Measurements from ENCODE around the gene TRIM47.
"Not testable (repeated sequence)": the region's sequence is repeated elsewhere in the genome, so short reads cannot be mapped to it uniquely, and the experiment has no call there.

The TRIM47 gene

GRCh38 chr17:75892556-75893224 lies 14.3 kb upstream of the TRIM47 start:
- H3K4me3 ChIP-seq (ENCODE audit: low read depth, low read length) = no peak overlapping the region

- H3K4me3 ChIP-seq (ENCODE audit: low read depth, low read length) = no peak overlapping the region
Measured at GRCh38 chr17:75891605-75892555, 13.5 kb upstream of the TRIM47 start.

DNA sequence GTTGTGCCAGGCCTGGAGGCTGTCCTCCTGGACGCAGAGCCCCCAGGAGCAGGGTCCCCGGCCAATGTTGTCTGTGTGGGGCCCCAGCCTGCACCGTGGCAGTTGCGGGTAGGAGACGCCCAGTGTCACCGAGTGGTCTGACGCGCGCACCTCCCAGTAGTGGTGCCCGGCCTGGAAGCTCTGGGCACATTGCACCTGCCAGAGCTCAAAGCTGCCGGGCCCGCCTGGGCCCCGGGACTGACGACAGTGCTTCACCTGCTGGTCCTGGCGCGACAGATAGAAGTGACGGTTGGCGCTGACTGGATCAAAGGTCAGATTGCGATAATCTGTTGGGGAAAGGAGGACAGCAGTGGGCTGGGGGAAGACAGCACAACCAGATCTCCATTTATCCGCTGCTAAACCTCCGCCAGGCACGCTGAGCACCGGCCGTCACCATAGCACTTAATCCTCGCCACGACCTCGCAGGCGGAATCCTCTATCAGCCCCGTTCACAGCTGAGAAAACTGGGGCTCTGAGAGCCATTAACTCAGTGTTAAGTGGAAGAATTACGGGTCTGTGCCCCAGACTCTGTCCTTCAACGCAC lies 12.7 kb upstream of the TRIM47 start:
- no peak overlapping the region for H3K4me3 ChIP-seq (ENCODE audit: low read depth, low read length)

DNA sequence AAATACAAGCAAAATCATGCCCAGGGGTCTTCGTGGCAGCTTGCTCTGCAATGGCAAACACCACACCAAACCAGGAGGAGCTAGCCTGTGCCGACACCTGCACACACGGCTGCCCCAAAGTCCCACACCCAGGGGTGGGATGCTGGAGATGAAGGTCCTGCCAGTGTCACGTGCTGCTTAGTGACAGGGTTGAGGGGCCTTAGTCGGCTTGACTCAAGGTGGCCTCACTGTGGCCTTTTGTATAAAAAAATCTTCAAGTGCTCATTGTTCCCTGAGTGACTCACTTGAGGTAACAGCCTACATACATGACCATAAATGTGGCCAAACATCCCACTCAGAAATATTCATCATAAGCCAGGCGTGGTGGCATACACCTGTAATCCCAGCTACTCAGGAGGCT lies 11.1 kb upstream of the TRIM47 start:
- H3K4me3 ChIP-seq (ENCODE audit: low read depth, low read length) = no peak overlapping the region

GRCh38 chr17:75888484-75888883 lies 10.1 kb upstream of the TRIM47 start:
- no peak overlapping the region for H3K4me3 ChIP-seq (ENCODE audit: low read depth, low read length)

DNA sequence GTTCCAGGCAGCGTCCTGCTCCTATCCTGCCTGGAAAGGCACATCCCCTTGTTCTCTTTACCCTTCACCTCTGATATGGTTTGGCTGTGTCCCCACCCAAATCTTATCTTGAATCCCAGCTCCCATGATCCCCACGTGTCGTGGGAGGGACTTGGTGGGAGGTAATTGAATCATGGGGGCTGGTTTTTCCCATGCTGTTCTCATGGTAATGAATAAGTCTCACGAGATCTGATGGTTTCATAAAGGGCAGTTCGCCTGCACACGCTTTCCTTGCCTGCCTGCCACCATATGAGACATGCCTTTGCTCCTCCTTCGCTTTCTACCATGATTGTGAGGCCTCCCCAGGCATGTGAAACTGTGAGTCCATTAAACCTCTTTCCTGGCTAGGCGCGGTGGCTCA lies 7.5 kb upstream of the TRIM47 start:
- H3K4me3 ChIP-seq (ENCODE audit: low read depth, low read length) = not testable (repeated sequence)

DNA sequence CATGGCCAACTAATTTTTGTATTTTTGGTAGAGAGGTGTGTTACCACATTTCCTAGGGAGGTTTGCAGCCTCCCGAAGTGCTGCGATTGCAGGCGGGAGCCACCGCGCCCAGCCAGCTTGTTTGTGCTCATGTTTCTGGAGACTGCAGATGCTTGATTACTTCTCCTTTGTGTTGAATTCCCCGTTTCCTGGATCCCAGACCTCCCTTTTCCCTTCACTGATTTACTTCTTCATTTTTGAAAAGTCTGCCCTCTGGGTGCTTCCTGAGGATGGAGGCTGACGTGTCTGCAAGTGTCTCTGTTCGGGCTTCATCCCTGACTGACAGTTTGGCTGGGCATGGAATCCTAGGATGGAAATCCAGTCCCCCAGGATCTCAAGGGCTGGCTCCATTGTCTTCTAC lies 7.0 kb upstream of the TRIM47 start:
- no peak overlapping the region for H3K4me3 ChIP-seq (ENCODE audit: low read depth, low read length)

GRCh38 chr17:75881678-75882454 lies 3.5 kb upstream of the TRIM47 start:
- no peak overlapping the region for H3K4me3 ChIP-seq (ENCODE audit: low read depth, low read length)

GRCh38 chr17:75880266-75880665 lies 1.9 kb upstream of the TRIM47 start:
- H3K4me3 ChIP-seq (ENCODE audit: low read depth, low read length) = no peak overlapping the region

- H3K4me3 ChIP-seq (ENCODE audit: low read depth, low read length) = peak overlapping the region; percentile 42
Measured at GRCh38 chr17:75877752-75878173, 618 bp downstream of the TRIM47 start.

DNA sequence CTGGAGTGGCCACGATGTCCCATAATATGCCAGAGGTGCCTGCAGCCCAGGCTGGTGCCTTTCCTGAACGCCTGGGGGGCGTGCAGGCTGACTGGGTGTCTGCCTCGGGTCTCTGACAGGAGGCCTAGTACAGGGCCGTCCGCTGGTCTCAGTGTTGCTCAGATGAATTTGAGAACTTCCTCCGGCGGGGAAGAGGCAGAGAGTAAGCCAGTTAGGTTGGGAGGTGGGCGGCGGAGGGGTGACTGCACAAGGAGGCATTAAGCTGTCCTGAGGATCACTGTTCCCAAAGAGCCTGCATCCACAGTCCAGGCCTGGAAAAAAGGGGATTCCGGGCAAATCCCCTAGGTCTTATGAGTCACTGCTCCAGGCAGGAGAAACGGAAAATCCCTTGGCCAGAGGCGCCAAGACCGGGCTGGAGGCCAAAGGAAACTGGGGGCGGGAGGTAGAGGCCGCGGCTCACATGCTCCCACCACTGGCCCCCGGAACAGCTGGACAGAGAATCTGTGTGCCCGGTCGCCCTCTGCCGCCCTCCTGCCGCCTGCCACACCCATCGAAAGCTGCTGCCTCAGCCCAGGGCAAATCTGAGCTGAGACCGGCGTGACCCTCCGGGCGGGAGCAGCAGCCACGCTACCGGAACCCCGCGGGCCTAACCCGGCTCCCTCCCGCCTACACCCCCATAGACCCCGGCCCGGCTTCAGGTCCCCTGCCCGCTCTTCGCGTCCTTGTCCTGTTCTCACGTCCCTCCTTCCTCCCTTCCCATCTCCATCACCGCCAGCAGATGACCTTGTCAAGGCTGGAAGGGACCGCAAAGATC lies 1.2 kb downstream of the TRIM47 start:
- H3K4me3 ChIP-seq (ENCODE audit: low read depth, low read length) = peak overlapping the region; percentile 42

GRCh38 chr17:75876190-75876937 lies 2.0 kb downstream of the TRIM47 start:
- H3K4me3 ChIP-seq (ENCODE audit: low read depth, low read length) = no peak overlapping the region

GRCh38 chr17:75875940-75876189 lies 2.5 kb downstream of the TRIM47 start:
- H3K4me3 ChIP-seq (ENCODE audit: low read depth, low read length) = no peak overlapping the region

- H3K4me3 ChIP-seq (ENCODE audit: low read depth, low read length) = no peak overlapping the region
Measured at GRCh38 chr17:75875182-75875939, 3.0 kb downstream of the TRIM47 start.

DNA sequence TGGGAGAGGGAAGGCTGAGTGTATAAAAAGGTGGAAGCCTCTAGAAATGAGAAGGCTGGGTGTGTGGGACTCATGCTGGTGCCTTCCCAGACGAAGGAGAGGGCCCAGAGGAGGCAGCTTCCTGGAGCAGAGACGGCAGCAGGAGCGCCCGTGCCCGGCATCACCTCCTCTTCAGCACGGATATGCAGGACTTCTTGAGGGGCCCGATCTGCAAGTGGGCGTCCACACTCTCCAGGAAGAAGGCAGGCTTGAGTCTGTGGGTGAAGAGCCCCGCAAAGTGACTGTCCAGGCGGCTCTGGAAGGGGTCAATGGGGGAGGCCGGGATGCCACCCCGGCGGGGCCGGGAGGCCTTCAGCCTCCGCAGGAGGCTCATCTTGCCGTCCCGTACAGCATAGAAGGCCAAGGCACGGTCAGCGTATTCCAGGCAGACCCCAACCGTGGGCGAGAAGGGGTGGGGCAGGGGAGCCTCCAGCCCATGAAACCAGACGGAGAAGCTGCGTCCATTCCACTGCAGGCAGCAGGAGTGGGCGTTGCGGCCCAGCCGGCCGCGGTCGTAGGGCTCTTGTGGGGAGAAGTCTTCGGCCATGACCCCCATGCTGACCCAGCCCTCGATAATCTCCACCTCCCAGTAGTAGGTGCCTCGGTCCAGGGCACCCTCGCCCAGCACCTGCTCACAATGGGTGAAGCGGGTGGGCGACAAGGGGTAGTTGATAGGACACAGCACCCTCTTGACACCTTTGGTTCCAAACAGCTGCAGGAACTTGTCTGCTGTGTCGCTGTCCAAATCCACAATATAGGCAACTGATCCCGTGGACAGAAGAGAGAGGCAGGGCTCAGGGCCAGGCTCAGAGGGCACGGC lies 3.8 kb downstream of the TRIM47 start:
- no peak overlapping the region for H3K4me3 ChIP-seq (ENCODE audit: low read depth, low read length)

GRCh38 chr17:75873587-75874322 lies 4.6 kb downstream of the TRIM47 start:
- no peak overlapping the region for H3K4me3 ChIP-seq (ENCODE audit: low read depth, low read length)
